Loucy (cell line): ENCODE data around the gene SH3PXD2B.

Experiments
- H2AFZ ChIP-seq: fragments of 200-600 bp; sonication (generic); 2 replicates; pipeline ENCODE4 v1.6.0; 2016; ENCODE audit warnings: antibody characterized with exemption, mild to moderate bottlenecking, low read length, moderate library complexity
- H3F3A ChIP-seq: fragments of 200-600 bp; 2 replicates; pipeline ENCODE4 v1.6.0; 2016; ENCODE audit warnings: antibody characterized with exemption, low read depth, mild to moderate bottlenecking
- H3K27me3 ChIP-seq: fragments of 200-600 bp; sonication (generic); 2 replicates; pipeline ENCODE4 v1.6.1; 2014; ENCODE audit warnings: low read length, mild to moderate bottlenecking; ENCODE audit not compliant: insufficient read depth, poor library complexity, severe bottlenecking
- H3K36me3 ChIP-seq: fragments of 200-600 bp; sonication (generic); 2 replicates; pipeline ENCODE4 v1.6.1; 2016; ENCODE audit warnings: low read length; ENCODE audit not compliant: insufficient read depth
- H3K4me1 ChIP-seq: fragments of 200-600 bp; sonication (generic); 2 replicates; pipeline ENCODE4 v1.5.1; 2014; ENCODE audit warnings: low read length, mild to moderate bottlenecking; ENCODE audit not compliant: insufficient read depth, poor library complexity, severe bottlenecking
- H3K4me2 ChIP-seq: fragments of 200-600 bp; sonication (generic); 2 replicates; pipeline ENCODE4 v1.6.0; 2014; ENCODE audit warnings: antibody characterized with exemption, low read length, low read depth, mild to moderate bottlenecking; ENCODE audit not compliant: poor library complexity, severe bottlenecking
- H3K4me3 ChIP-seq: fragments of 200-600 bp; sonication (generic); 2 replicates; pipeline ENCODE4 v1.5.1; 2014; ENCODE audit warnings: low read length, mild to moderate bottlenecking, mixed read lengths; ENCODE audit not compliant: poor library complexity, severe bottlenecking
- H3K79me2 ChIP-seq: fragments of 200-600 bp; sonication (generic); 2 replicates; pipeline ENCODE4 v1.6.1; 2014; ENCODE audit warnings: low read length; ENCODE audit not compliant: insufficient read depth
- H3K9ac ChIP-seq: fragments of 200-600 bp; sonication (generic); 2 replicates; pipeline ENCODE4 v1.6.0; 2014; ENCODE audit warnings: mild to moderate bottlenecking, low read depth, low read length, moderate library complexity; ENCODE audit not compliant: poor library complexity, severe bottlenecking
- H3K9me2 ChIP-seq: fragments of 200-600 bp; sonication (generic); replicated peaks from 2 replicates; pipeline ENCODE4 v1.6.1; 2016; ENCODE audit warnings: low read depth, low read length, mixed read lengths
- H3K9me3 ChIP-seq: fragments of 200-600 bp; sonication (generic); 2 replicates; pipeline ENCODE4 v1.6.1; 2014; ENCODE audit warnings: mild to moderate bottlenecking, antibody characterized with exemption, low read length, low read depth; ENCODE audit not compliant: insufficient read depth
- H4K20me1 ChIP-seq: fragments of 200-600 bp; sonication (generic); 2 replicates; pipeline ENCODE4 v1.6.0; 2014; ENCODE audit warnings: antibody characterized with exemption, low read length, mild to moderate bottlenecking; ENCODE audit not compliant: insufficient read depth, poor library complexity, severe bottlenecking
- EZH2phosphoT487 ChIP-seq: fragments of 200-600 bp; IDR thresholded peaks from 2 replicates; pipeline ENCODE4 v1.6.1; 2018; ENCODE audit warnings: antibody characterized with exemption, mild to moderate bottlenecking, moderate library complexity, borderline replicate concordance
- TF ChIP-seq, protein P1 (sequence below): fragments of 200-600 bp; sonication (generic); conservative IDR thresholded peaks from 2 replicates; pipeline ENCODE4 v1.5.1; 2014; ENCODE audit warnings: mild to moderate bottlenecking, antibody characterized with exemption, low read length

The SH3PXD2B gene

GRCh38 chr5:172482156-172483020 is 28.1 kb upstream of the SH3PXD2B start:
- Histone ChIP-seq H3K4me2 (no peak overlapping the region), H3F3A (no peaks in the 10 kb centered on the region), H3K4me3 (no peak overlapping the region), H3K9me2 (no peaks in the 10 kb centered on the region), H3K79me2 (no peaks in the 10 kb centered on the region), H3K9ac (no peak overlapping the region), H3K9me3 (no peaks in the 10 kb centered on the region), H3K36me3 (no peaks in the 10 kb centered on the region), H2AFZ (no peak overlapping the region), H3K4me1 (no peaks in the 10 kb centered on the region), H3K27me3 (no peaks in the 10 kb centered on the region), H4K20me1 (no peaks in the 10 kb centered on the region)
- TF ChIP-seq, protein P1, sequence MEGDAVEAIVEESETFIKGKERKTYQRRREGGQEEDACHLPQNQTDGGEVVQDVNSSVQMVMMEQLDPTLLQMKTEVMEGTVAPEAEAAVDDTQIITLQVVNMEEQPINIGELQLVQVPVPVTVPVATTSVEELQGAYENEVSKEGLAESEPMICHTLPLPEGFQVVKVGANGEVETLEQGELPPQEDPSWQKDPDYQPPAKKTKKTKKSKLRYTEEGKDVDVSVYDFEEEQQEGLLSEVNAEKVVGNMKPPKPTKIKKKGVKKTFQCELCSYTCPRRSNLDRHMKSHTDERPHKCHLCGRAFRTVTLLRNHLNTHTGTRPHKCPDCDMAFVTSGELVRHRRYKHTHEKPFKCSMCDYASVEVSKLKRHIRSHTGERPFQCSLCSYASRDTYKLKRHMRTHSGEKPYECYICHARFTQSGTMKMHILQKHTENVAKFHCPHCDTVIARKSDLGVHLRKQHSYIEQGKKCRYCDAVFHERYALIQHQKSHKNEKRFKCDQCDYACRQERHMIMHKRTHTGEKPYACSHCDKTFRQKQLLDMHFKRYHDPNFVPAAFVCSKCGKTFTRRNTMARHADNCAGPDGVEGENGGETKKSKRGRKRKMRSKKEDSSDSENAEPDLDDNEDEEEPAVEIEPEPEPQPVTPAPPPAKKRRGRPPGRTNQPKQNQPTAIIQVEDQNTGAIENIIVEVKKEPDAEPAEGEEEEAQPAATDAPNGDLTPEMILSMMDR = no peak
- TF ChIP-seq EZH2phosphoT487 = no peak

GRCh38 chr5:172481011-172481800 is 26.9 kb upstream of the SH3PXD2B start:
- H3K79me2 ChIP-seq = no peaks in the 10 kb centered on the region
- H3K9ac ChIP-seq = no peak overlapping the region
- H3K9me3 ChIP-seq = no peaks in the 10 kb centered on the region
- H3F3A ChIP-seq = no peaks in the 10 kb centered on the region
- H3K4me1 ChIP-seq = no peaks in the 10 kb centered on the region
- H3K36me3 ChIP-seq = no peaks in the 10 kb centered on the region
- no peaks in the 10 kb centered on the region for H3K9me2 ChIP-seq
- no peak overlapping the region for H2AFZ ChIP-seq
- H3K4me3 ChIP-seq = no peak overlapping the region
- no peaks in the 10 kb centered on the region for H4K20me1 ChIP-seq
- H3K27me3 ChIP-seq = no peaks in the 10 kb centered on the region
- H3K4me2 ChIP-seq = no peak overlapping the region
- TF ChIP-seq EZH2phosphoT487 = no peak
- TF ChIP-seq, protein P1 = no peak

GRCh38 chr5:172479784-172480115 is 25.4 kb upstream of the SH3PXD2B start:
- no peak for TF ChIP-seq EZH2phosphoT487
- TF ChIP-seq, protein P1 = no peak
- H3K9ac ChIP-seq = no peak overlapping the region
- H3K4me1 ChIP-seq = no peaks in the 10 kb centered on the region
- no peaks in the 10 kb centered on the region for H3K36me3 ChIP-seq
- no peaks in the 10 kb centered on the region for H3K79me2 ChIP-seq
- no peak overlapping the region for H2AFZ ChIP-seq
- no peaks in the 10 kb centered on the region for H3F3A ChIP-seq
- H3K4me3 ChIP-seq = no peak overlapping the region
- no peaks in the 10 kb centered on the region for H3K27me3 ChIP-seq
- H3K4me2 ChIP-seq = no peak overlapping the region
- H4K20me1 ChIP-seq = no peaks in the 10 kb centered on the region
- H3K9me3 ChIP-seq = no peaks in the 10 kb centered on the region
- no peaks in the 10 kb centered on the region for H3K9me2 ChIP-seq
